Immature natural killer cell (primary cell): ENCODE measurements around the gene ANKRD13D. TPM values are rescaled to one million over a fixed set of nuclear protein-coding genes. Genes with fewer than 3 reads are reported as not detected.

Experiments used
- DNase-seq, 3 donors: peaks; one replicate each; pipeline ENCODE4 v3.0.0; 2022; ENCODE audit warnings: mixed read lengths in 1 of 3
- H3K27ac Mint-ChIP-seq, 6 donors: one replicate each; pipeline ENCODE4 v1.8.0; 2020; ENCODE audit warnings: mixed read lengths in 6 of 6, mild to moderate bottlenecking in 5 of 6, inconsistent platforms in 4 of 6, moderate library complexity in 3 of 6
- H3K27me3 Mint-ChIP-seq, 3 donors: one replicate each; pipeline ENCODE4 v1.8.0; 2020 to 2021; ENCODE audit warnings: low read depth in 3 of 3, mild to moderate bottlenecking in 3 of 3, mixed read lengths in 3 of 3, moderate library complexity in 3 of 3, inconsistent platforms in 1 of 3
- H3K36me3 Mint-ChIP-seq, 3 donors: one replicate each; pipeline ENCODE4 v1.8.0; 2020; ENCODE audit warnings: mixed read lengths in 3 of 3, inconsistent platforms in 2 of 3, mild to moderate bottlenecking in 2 of 3
- H3K4me1 Mint-ChIP-seq, 2 donors: one replicate each; pipeline ENCODE4 v1.8.0; 2020; ENCODE audit warnings: inconsistent platforms in 2 of 2, mild to moderate bottlenecking in 2 of 2, mixed read lengths in 2 of 2, moderate library complexity in 1 of 2
- H3K4me3 Mint-ChIP-seq, 5 donors: one replicate each; pipeline ENCODE4 v1.8.0; 2020; ENCODE audit warnings: mild to moderate bottlenecking in 5 of 5, mixed read lengths in 5 of 5, inconsistent platforms in 3 of 5, moderate library complexity in 3 of 5
- H3K9me3 Mint-ChIP-seq, 6 donors: one replicate each; pipeline ENCODE4 v1.8.0; 2020; ENCODE audit warnings: mild to moderate bottlenecking in 6 of 6, mixed read lengths in 6 of 6, inconsistent platforms in 4 of 6, moderate library complexity in 3 of 6
- polyA plus RNA-seq, 3 donors: library from polyadenylated mRNA; unstranded; fragments of 300-500 nt; fragmentation: Illumina TruSeq; gene quantifications; one replicate each; pipeline ENCODE4 v1.2.3, GENCODE V29; 2021

ANKRD13D gene
- polyA plus RNA-seq, 3 donors from 2014 or later, result 12.4 to 26.7 (median 14.2) TPM

- peak overlapping the region; percentile 77 to 87 (median 79) for H3K4me3 Mint-ChIP-seq
- peaks cover 24 to 51% (median 33%) of the 10 kb centered on the region in 3 donors for H3K27me3 Mint-ChIP-seq
- H3K9me3 Mint-ChIP-seq, result peaks cover 0 to 3% (median 0%) of the 10 kb centered on the region in 6 donors
- peak; percentile 65 to 69 (median 66) for DNase-seq
- H3K27ac Mint-ChIP-seq, result peak overlapping the region; percentile 97 to 100 (median 100)
- H3K4me1 Mint-ChIP-seq, result peaks cover 28 to 57% of the 10 kb centered on the region in 2 donors
- peaks cover 0 to 5% (median 2%) of the 10 kb centered on the region in 3 donors for H3K36me3 Mint-ChIP-seq
These were observed 1.5 kb upstream of the ANKRD13D start for GRCh38 chr11:67287355-67288197.

DNA sequence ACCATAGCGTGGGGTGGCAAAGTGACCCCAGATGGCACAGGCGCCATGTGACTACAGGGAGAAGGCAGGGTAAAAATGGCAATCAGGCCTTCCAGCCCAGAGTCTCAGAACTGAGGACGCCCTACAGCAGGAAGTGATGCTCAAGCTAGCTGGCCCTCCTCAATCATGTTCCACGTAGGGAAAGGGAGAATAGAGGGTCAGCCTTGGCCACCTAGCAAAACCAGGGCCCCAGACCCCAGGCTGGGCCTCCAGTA, 978 bp upstream of the ANKRD13D start:
- Mint-ChIP-seq H3K27ac (peak overlapping the region; percentile 97 to 100 (median 100)), H3K27me3 (peaks cover 24 to 51% (median 33%) of the 10 kb centered on the region in 3 donors), H3K36me3 (peaks cover 0 to 8% (median 0%) of the 10 kb centered on the region in 3 donors), H3K9me3 (peaks cover 0 to 3% (median 0%) of the 10 kb centered on the region in 6 donors), H3K4me1 (peaks cover 34 to 62% of the 10 kb centered on the region in 2 donors), H3K4me3 (peak overlapping the region; percentile 77 to 87 (median 79))
- DNase-seq, result no peak

DNA sequence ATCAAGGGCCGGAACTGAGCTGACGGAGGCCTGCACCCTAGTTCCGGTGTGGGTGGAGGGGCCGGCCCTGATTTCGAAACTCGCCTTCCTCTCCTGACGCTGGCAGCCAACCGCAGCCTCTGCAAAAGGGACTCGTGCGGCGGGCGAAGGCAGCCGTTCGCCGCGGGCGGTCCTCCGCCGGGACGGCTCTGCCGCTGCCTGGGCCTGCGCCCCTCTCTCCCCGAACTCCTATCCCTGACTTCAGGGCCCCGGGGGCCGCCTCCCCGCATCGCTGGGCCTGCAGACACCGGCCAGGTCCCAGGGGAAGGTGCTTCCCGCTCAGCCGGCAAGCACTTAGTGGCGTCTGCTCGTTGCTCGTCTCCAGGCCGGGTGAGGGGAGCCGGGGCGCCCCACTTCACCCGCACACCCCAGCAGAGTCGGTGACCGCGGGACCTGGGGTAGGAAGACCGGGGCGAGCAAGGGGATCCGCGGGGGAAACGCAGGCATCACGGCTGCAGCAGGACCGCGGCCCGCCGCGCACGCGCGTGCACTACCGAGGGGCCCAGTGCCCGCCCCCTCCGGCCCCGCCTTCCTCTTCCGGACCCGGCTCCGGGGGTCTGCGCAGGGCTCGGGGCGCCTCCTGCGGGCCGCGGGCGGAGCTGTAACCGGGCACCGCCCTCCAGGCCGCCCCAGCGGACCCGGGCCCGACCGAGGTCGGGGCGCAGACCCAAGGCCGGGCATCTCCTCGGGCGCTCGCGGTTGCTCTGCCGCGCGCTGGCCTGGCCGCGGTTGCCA, 464 bp upstream of the ANKRD13D start:
- Mint-ChIP-seq H3K27me3 (peaks cover 24 to 51% (median 33%) of the 10 kb centered on the region in 3 donors), H3K4me3 (peak overlapping the region; percentile 77 to 87 (median 79)), H3K36me3 (peaks cover 0 to 8% (median under 1%) of the 10 kb centered on the region in 3 donors), H3K9me3 (peaks cover 0 to 3% (median 0%) of the 10 kb centered on the region in 6 donors), H3K4me1 (peaks cover 39 to 64% of the 10 kb centered on the region in 2 donors), H3K27ac (peak overlapping the region; percentile 97 to 100 (median 100))
- DNase-seq, result peak; percentile 95 to 97 (median 96)

DNA sequence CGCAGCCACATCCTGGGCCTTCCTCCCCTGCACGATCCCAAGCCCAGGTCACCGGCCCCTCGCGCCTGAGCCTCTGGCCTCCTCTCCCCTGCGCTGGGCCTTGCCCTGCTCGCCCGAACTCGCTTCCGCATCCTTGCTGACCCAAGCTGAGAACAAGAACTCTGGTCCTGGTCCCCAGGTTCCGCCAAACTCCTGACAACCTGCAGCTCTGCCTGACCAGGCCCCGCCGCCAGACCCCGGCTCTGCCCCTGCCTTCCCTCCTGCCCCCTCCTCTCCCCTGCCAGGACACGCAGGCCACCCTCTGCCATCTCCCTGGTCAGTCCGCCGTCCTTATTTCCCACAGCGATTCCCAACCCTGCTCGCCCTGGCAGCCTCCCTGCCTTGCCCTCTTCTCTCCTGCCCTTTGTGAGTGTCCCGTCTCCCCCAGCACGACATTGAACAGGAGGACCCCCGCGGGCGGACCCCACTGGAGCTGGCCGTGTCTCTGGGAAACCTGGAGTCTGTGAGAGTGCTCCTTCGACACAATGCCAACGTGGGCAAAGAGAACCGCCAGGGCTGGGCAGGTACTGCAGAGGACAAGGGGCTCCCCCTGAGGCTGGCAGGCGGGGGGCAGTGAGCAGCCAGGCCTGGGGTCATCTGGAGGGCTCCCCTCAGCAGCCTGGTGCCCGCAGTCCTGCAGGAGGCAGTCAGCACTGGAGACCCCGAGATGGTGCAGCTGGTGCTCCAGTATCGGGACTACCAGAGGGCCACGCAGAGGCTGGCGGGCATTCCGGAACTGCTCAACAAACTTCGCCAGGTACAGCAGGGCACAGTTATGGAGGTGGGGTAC, 762 bp downstream of the ANKRD13D start:
- Mint-ChIP-seq H3K9me3 (peaks cover 0 to 3% (median 0%) of the 10 kb centered on the region in 6 donors), H3K27ac (peak overlapping the region; percentile 82 to 94 (median 88)), H3K4me3 (peak overlapping the region; percentile 84 to 91 (median 89)), H3K36me3 (peaks cover 0 to 8% (median 7%) of the 10 kb centered on the region in 3 donors), H3K27me3 (peaks cover 24 to 51% (median 30%) of the 10 kb centered on the region in 3 donors), H3K4me1 (peaks cover 46 to 65% of the 10 kb centered on the region in 2 donors)
- DNase-seq, result no peak

DNA sequence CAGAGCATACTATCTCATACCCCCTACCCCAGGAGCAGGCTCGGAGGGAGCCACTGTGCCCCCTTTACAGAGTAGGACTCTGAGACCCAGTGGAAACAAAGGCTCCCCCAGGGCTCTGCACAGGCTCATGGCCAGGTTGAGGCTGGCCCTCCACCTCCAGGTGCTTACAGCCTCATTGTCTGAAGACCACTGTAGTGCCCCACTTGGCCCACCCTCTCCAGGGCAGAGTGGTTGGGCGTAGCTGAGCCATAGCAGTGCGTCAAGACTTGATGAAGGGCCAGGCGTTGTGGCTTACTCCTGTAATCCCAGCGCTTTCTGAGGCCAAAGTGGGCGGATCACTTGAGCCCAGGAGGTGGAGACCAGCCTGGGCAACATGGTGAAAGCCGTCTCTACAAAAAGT, 1.7 kb downstream of the ANKRD13D start:
- peak overlapping the region; percentile 20 to 91 (median 86) for H3K4me3 Mint-ChIP-seq
- DNase-seq, result no peak
- H3K27ac Mint-ChIP-seq, result peak overlapping the region; percentile 24 to 94 (median 67)
- peaks cover 24 to 45% (median 28%) of the 10 kb centered on the region in 3 donors for H3K27me3 Mint-ChIP-seq
- H3K9me3 Mint-ChIP-seq, result peaks cover 0 to 2% (median under 1%) of the 10 kb centered on the region in 6 donors
- H3K36me3 Mint-ChIP-seq, result peaks cover 1 to 12% (median 10%) of the 10 kb centered on the region in 3 donors
- peaks cover 46 to 61% of the 10 kb centered on the region in 2 donors for H3K4me1 Mint-ChIP-seq

DNA sequence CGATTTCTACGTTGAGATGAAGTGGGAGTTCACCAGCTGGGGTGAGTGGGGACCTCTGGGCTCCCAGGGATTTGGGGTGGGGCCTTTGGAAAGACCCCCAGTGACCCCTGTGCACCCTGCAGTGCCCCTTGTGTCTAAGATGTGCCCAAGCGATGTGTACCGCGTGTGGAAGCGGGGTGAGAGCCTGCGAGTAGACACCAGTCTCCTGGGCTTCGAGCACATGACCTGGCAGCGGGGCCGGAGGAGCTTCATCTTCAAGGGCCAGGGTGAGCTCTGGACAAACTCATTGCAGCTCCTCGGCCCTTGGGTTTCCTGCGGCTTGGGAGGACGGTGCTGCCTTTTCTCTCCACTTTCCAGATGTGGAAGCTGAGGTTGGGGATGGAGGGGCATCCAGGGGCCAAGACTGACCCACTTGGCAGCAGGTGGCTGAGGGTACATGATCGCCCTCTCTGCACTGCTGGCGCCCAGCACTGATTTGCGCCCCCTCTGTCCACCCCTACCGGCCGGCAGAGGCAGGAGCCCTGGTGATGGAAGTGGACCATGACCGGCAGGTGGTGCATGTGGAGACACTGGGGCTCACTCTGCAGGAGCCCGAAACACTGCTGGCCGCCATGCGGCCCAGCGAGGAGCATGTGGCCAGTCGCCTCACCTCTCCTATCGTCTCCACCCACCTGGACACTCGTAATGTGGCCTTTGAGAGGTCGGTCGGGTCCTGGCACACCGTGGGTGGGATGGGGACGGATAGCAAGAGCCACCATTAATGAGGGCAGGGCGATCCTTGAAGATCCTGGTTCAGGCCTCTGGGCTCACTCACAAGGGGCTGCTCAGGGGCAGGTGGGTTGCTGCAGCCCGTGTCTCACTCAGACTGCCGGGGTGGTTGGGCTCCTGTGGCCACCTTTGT, 2.6 kb downstream of the ANKRD13D start:
- Mint-ChIP-seq H3K9me3 (peaks cover 0 to 10% (median 6%) of the 10 kb centered on the region in 6 donors), H3K27me3 (peaks cover 22 to 40% (median 22%) of the 10 kb centered on the region in 3 donors), H3K4me3 (peak overlapping the region in 3 of 5 donors; percentile 9 to 49 (median 35)), H3K4me1 (peaks cover 46 to 59% of the 10 kb centered on the region in 2 donors), H3K36me3 (peaks cover 11 to 21% (median 20%) of the 10 kb centered on the region in 3 donors), H3K27ac (peak overlapping the region; percentile 69 to 90 (median 84))
- no peak for DNase-seq

GRCh38 chr11:67292671-67293070, 3.6 kb downstream of the ANKRD13D start:
- no peak for DNase-seq
- peak overlapping the region; percentile 69 to 90 (median 88) for H3K27ac Mint-ChIP-seq
- H3K4me1 Mint-ChIP-seq, result peaks cover 41 to 50% of the 10 kb centered on the region in 2 donors
- H3K36me3 Mint-ChIP-seq, result peaks cover 15 to 25% (median 24%) of the 10 kb centered on the region in 3 donors
- H3K4me3 Mint-ChIP-seq, result peak overlapping the region; percentile 24 to 51 (median 35)
- H3K27me3 Mint-ChIP-seq, result peaks cover 15 to 33% (median 15%) of the 10 kb centered on the region in 3 donors
- peaks cover 0 to 12% (median 7%) of the 10 kb centered on the region in 6 donors for H3K9me3 Mint-ChIP-seq

DNA sequence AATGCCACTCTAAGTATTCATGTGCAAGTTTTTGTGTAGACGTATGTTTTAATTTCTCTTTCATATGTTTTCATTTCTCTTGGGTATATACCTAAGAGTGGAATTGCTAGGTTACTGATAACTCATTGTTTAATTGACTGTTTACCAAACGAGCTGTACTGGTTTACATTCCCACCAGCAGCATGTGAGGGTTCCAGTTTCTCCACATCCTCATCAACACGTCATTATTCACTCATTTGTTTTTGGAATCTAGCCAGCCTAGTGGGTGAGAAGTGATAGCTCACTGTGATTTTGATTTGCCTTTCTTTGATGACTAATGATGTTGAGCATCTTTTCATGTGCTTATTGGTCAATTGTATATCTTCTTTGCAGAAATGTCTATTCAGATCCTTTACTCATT, 4.0 kb downstream of the ANKRD13D start:
- H3K27me3 Mint-ChIP-seq, result peaks cover 11 to 29% (median 11%) of the 10 kb centered on the region in 3 donors
- H3K4me1 Mint-ChIP-seq, result peaks cover 38 to 46% of the 10 kb centered on the region in 2 donors
- peak overlapping the region; percentile 69 to 90 (median 88) for H3K27ac Mint-ChIP-seq
- H3K4me3 Mint-ChIP-seq, result peak overlapping the region in 4 of 5 donors; percentile 24 to 49 (median 32)
- H3K36me3 Mint-ChIP-seq, result peaks cover 15 to 25% (median 24%) of the 10 kb centered on the region in 3 donors
- peak; percentile 46 to 72 (median 49) for DNase-seq
- H3K9me3 Mint-ChIP-seq, result peaks cover 0 to 12% (median 7%) of the 10 kb centered on the region in 6 donors

DNA sequence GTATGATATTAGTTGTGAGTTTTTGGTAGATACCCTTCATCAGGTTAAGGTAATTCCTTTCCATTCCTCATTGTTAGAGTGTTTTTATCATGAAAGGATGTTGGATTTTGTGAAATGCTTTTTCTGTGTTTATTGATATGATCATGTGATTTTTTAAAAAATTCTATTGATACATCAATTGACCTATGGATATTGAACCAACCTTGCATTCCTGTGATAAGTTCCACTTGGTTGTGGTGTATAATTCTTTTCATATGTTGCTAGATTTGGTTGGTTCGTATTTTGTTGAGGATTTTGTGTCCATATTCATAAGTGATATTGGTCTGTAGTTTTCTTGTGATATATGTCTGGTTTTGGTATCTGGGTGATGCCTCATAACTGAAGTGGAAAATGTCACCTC, 6.7 kb downstream of the ANKRD13D start:
- Mint-ChIP-seq H3K4me3 (no peak overlapping the region), H3K36me3 (peaks cover 20 to 31% (median 31%) of the 10 kb centered on the region in 3 donors), H3K9me3 (peaks cover 0 to 12% (median 7%) of the 10 kb centered on the region in 6 donors), H3K4me1 (peaks cover 38 to 44% of the 10 kb centered on the region in 2 donors), H3K27me3 (peaks cover 0 to 10% (median 0%) of the 10 kb centered on the region in 3 donors), H3K27ac (peak overlapping the region in 2 of 6 donors; percentile 16 to 37)
- DNase-seq, result no peak

- Mint-ChIP-seq H3K4me3 (no peak overlapping the region), H3K36me3 (peaks cover 20 to 29% (median 22%) of the 10 kb centered on the region in 3 donors)
- DNase-seq, result no peak
These were observed 9.7 kb downstream of the ANKRD13D start for GRCh38 chr11:67298786-67299185.

DNA sequence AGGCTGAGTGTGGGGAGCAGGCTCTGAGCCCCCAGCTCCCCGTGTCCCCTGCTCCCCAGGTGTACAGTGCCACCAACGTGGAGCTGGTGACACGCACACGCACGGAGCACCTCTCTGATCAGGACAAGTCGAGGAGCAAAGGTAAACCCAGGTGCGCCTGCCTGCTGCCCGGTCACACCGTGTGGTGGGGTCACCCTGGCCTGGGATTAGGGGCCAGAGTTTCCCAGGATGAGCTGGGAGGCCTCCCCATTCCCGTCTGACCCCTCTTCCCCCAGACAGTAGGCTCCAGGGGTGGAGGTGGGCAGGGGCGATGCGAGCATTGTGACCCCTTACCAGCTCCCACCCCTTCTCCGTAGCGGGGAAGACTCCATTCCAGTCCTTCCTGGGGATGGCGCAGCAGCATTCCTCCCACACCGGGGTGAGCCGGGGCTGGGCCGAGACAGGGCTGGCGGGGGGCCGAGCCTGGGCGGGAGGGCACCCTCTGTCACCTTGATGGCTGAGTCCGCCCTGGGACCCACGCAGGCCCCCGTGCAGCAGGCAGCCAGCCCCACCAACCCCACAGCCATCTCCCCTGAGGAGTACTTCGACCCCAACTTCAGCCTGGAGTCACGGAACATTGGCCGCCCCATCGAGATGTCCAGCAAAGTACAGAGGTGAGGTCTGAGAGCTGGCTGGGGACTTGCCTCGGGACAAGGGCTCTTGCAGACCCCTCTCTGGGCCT, 10.5 kb downstream of the ANKRD13D start:
- Mint-ChIP-seq H3K9me3 (peaks cover 0 to 12% (median 7%) of the 10 kb centered on the region in 6 donors), H3K36me3 (peaks cover 20 to 25% (median 22%) of the 10 kb centered on the region in 3 donors), H3K4me1 (peaks cover 23 to 25% of the 10 kb centered on the region in 2 donors), H3K4me3 (no peak overlapping the region), H3K27ac (no peak overlapping the region), H3K27me3 (peaks cover 0 to 3% (median 3%) of the 10 kb centered on the region in 3 donors)
- DNase-seq, result no peak

More at GRCh38 chr11:67298786-67299185, 9.7 kb downstream of the ANKRD13D start:
- H3K27ac Mint-ChIP-seq, result peak overlapping the region in 5 of 6 donors; percentile 3 to 66 (median 40)
- peaks cover 24 to 27% of the 10 kb centered on the region in 2 donors for H3K4me1 Mint-ChIP-seq
- H3K27me3 Mint-ChIP-seq, result peaks cover 0 to 3% (median 0%) of the 10 kb centered on the region in 3 donors
- peaks cover 0 to 12% (median 7%) of the 10 kb centered on the region in 6 donors for H3K9me3 Mint-ChIP-seq
